ENCODE data around the gene AOC3.

GRCh38 chr17:42866631-42867575 is 15.9 kb downstream of the AOC3 start:
- TF ChIP-seq USF2 (IDR thresholded peaks at IDR 0.05; ENCODE audit: borderline replicate concordance, low read depth, low read length) (no peak), REST (IDR thresholded peaks at IDR 0.05; ENCODE audit: low read depth, low read length) (no peak), GABPA (IDR thresholded peaks at IDR 0.05; ENCODE audit: low read depth) (no peak), POLR2AphosphoS5 (IDR thresholded peaks at IDR 0.05; ENCODE audit: low read depth, low read length) (no peak), CTCF (IDR thresholded peaks at IDR 0.05) (no peak), NRF1 (IDR thresholded peaks at IDR 0.05; ENCODE audit: low read depth, low read length) (no peak), SMC3 (IDR thresholded peaks at IDR 0.05; ENCODE audit: low read depth, low read length) (no peak), ELF1 (IDR thresholded peaks at IDR 0.05) (no peak), PBX3 (IDR thresholded peaks at IDR 0.05) (no peak)
